ENCODE results near the gene MFAP1. TPM values are rescaled to one million over a fixed set of nuclear protein-coding genes. Genes with fewer than 3 reads are reported as not detected.

Gene MFAP1
- 23.5 to 31.6 TPM (median 27.4 TPM) in 5 replicates for total RNA-seq (2022; extraction: Qiagen RNA extraction; ENCODE audit: low read depth)

GRCh38 chr15:43824302-43825246, at the start of gene MFAP1:
Gene MFAP1, minus strand, starts transcription at chr15:43824690. Its CDS starts 121 bp downstream, at chr15:43824569.

GRCh38 chr15:43826508-43827341, 2.2 kb upstream of the MFAP1 start, which contains the start of gene WDR76:
Gene WDR76, plus strand, starts transcription at chr15:43827002. Its CDS starts 31 bp downstream, at chr15:43827033.

GRCh38 chr15:43800286-43801141, 24.0 kb downstream of the MFAP1 start, which contains the start of gene HYPK:
Gene HYPK, plus strand, starts transcription at chr15:43800599. Its CDS starts 24 bp downstream, at chr15:43800623.

GRCh38 chr15:43799945-43800285, 24.6 kb downstream of the MFAP1 start, which contains the start of gene SERINC4:
Gene SERINC4, minus strand, starts transcription at chr15:43800220. Its CDS starts 234 bp downstream, at chr15:43799986.

GRCh38 chr15:43791993-43792760, 32.3 kb downstream of the MFAP1 start, which contains the start of gene SERF2:
Gene SERF2, plus strand, starts transcription at chr15:43792320. Its CDS starts 57 bp downstream, at chr15:43792377.

GRCh38 chr15:43776718-43777266, 47.7 kb downstream of the MFAP1 start, which contains the start of gene ELL3:
Gene ELL3, minus strand, starts transcription at chr15:43776966. Its CDS starts 65 bp downstream, at chr15:43776901.

Other genes with a start within 250 kb of the MFAP1 start
- 4.7 to 6.3 TPM (median 5.8 TPM) in 5 replicates for gene PPIP5K1, start 234.5 kb downstream of the MFAP1 start, total RNA-seq (2022; extraction: Qiagen RNA extraction; ENCODE audit: low read depth)
- gene CKMT1B, start 230.7 kb downstream of the MFAP1 start, total RNA-seq (2022; extraction: Qiagen RNA extraction; ENCODE audit: low read depth): 2.9 to 6.1 TPM (median 3.4 TPM) in 5 replicates
- gene STRC, start 205.9 kb downstream of the MFAP1 start, total RNA-seq (2022; extraction: Qiagen RNA extraction; ENCODE audit: low read depth): 0.07 to 0.08 TPM in 2 of 5 replicates, not detected in the others
- gene CATSPER2, start 175.8 kb downstream of the MFAP1 start, total RNA-seq (2022; extraction: Qiagen RNA extraction; ENCODE audit: low read depth): 0.18 to 0.80 TPM (median 0.59 TPM) in 5 replicates
- 1.6 to 4.0 TPM (median 2.8 TPM) in 5 replicates for gene CKMT1A, start 130.8 kb downstream of the MFAP1 start, total RNA-seq (2022; extraction: Qiagen RNA extraction; ENCODE audit: low read depth)
- gene PDIA3, start 78.3 kb downstream of the MFAP1 start, total RNA-seq (2022; extraction: Qiagen RNA extraction; ENCODE audit: low read depth): 301 to 389 TPM (median 355 TPM) in 5 replicates
- gene ELL3, start 47.7 kb downstream of the MFAP1 start, total RNA-seq (2022; extraction: Qiagen RNA extraction; ENCODE audit: low read depth): 1.3 to 2.3 TPM (median 2.1 TPM) in 5 replicates
- gene SERF2, start 32.4 kb downstream of the MFAP1 start, total RNA-seq (2022; extraction: Qiagen RNA extraction; ENCODE audit: low read depth): 445 to 774 TPM (median 681 TPM) in 5 replicates
- gene SERINC4, start 24.5 kb downstream of the MFAP1 start, total RNA-seq (2022; extraction: Qiagen RNA extraction; ENCODE audit: low read depth): 0.09 to 0.21 TPM (median 0.12 TPM) in 5 replicates
- 4.3 to 10.2 TPM (median 4.9 TPM) in 5 replicates for gene HYPK, start 24.1 kb downstream of the MFAP1 start, total RNA-seq (2022; extraction: Qiagen RNA extraction; ENCODE audit: low read depth)
- 10.0 to 18.2 TPM (median 13.2 TPM) in 5 replicates for gene WDR76, start 2.3 kb upstream of the MFAP1 start, total RNA-seq (2022; extraction: Qiagen RNA extraction; ENCODE audit: low read depth)

Data from A549 treated with RU486 at 1 μM for 4 hours (cell line).